NCI-H1092 (cell line): ENCODE measurements around the gene RFX3.

ENCODE experiments used
- DNase-seq: peaks from one replicate; lab custom pipeline; 2025; lab: John Stamatoyannopoulos, UW

Gene RFX3

GRCh38 chr9:3205421-3206095, 320.2 kb downstream of the RFX3 start:
- peak; percentile 58 for DNase-seq

GRCh38 chr9:3200331-3200774, 325.4 kb downstream of the RFX3 start:
- no peak for DNase-seq

- no peak for DNase-seq
Observed at GRCh38 chr9:3193791-3194190, 332.0 kb downstream of the RFX3 start.

GRCh38 chr9:3191715-3192114, 334.1 kb downstream of the RFX3 start:
- DNase-seq = peak; percentile 63

GRCh38 chr9:3189113-3189861, 336.5 kb downstream of the RFX3 start:
- DNase-seq = no peak

- no peak for DNase-seq
Observed at GRCh38 chr9:3186751-3187150, 339.1 kb downstream of the RFX3 start.

GRCh38 chr9:3181049-3181953, 344.5 kb downstream of the RFX3 start:
- DNase-seq = peak; percentile 86

- no peak for DNase-seq
Observed at GRCh38 chr9:3180696-3181048, 345.1 kb downstream of the RFX3 start.

GRCh38 chr9:3179711-3180110, 346.1 kb downstream of the RFX3 start:
- no peak for DNase-seq

- DNase-seq = no peak
Observed at GRCh38 chr9:3177936-3178335, 347.9 kb downstream of the RFX3 start.

- no peak for DNase-seq
Observed at GRCh38 chr9:3177146-3177761, 348.5 kb downstream of the RFX3 start.

GRCh38 chr9:3173374-3173773, 352.4 kb downstream of the RFX3 start:
- no peak for DNase-seq

GRCh38 chr9:3170819-3171218, 355.0 kb downstream of the RFX3 start:
- DNase-seq = no peak
